HG03025 (cell line): ENCODE results near the gene SYCP3.

ENCODE experiments used
- ATAC-seq: cut with Tn5 transposase; IDR thresholded peaks from one replicate; pipeline ENCODE4 v1.9.1; 2021; ENCODE audit warnings: mild to moderate bottlenecking, moderate library complexity; ENCODE audit not compliant: unreplicated experiment, low FRiP score

Gene SYCP3

GRCh38 chr12:101738920-101739665, at the start of gene SYCP3:
TSS of gene SYCP3 (minus strand) at chr12:101739462. CDS start at chr12:101737935, 1,527 bp downstream.
- ATAC-seq, result no peak

GRCh38 chr12:101785671-101786070, 46.4 kb upstream of the SYCP3 start:
- no peak for ATAC-seq

GRCh38 chr12:101784376-101784775, 45.1 kb upstream of the SYCP3 start:
- no peak for ATAC-seq

- no peak for ATAC-seq
Observed at GRCh38 chr12:101783838-101784237, 44.6 kb upstream of the SYCP3 start.

GRCh38 chr12:101783150-101783549, 43.9 kb upstream of the SYCP3 start:
- no peak for ATAC-seq

GRCh38 chr12:101782273-101782731, 43.0 kb upstream of the SYCP3 start:
- ATAC-seq, result no peak

GRCh38 chr12:101781834-101782233, 42.6 kb upstream of the SYCP3 start:
- no peak for ATAC-seq

GRCh38 chr12:101780599-101780998, 41.3 kb upstream of the SYCP3 start:
- no peak for ATAC-seq

- ATAC-seq, result no peak
Observed at GRCh38 chr12:101779626-101780025, 40.4 kb upstream of the SYCP3 start.

GRCh38 chr12:101779200-101779599, 39.9 kb upstream of the SYCP3 start:
- no peak for ATAC-seq

- ATAC-seq, result no peak
Observed at GRCh38 chr12:101777978-101778377, 38.7 kb upstream of the SYCP3 start.

GRCh38 chr12:101777485-101777884, 38.2 kb upstream of the SYCP3 start:
- no peak for ATAC-seq

GRCh38 chr12:101775816-101776215, 36.6 kb upstream of the SYCP3 start:
- no peak for ATAC-seq

- no peak for ATAC-seq
Observed at GRCh38 chr12:101773650-101774162, 34.4 kb upstream of the SYCP3 start.

- no peak for ATAC-seq
Observed at GRCh38 chr12:101772012-101772775, 32.9 kb upstream of the SYCP3 start.

- ATAC-seq, result no peak
Observed at GRCh38 chr12:101769865-101770264, 30.6 kb upstream of the SYCP3 start.

GRCh38 chr12:101768781-101769180, 29.5 kb upstream of the SYCP3 start:
- no peak for ATAC-seq

GRCh38 chr12:101767537-101767936, 28.3 kb upstream of the SYCP3 start:
- ATAC-seq, result no peak

GRCh38 chr12:101764051-101764792, 25.0 kb upstream of the SYCP3 start:
- no peak for ATAC-seq

- ATAC-seq, result no peak
Observed at GRCh38 chr12:101763246-101763931, 24.1 kb upstream of the SYCP3 start.
